Adrenal gland (tissue), 5 donors: Measurements from ENCODE around the gene C8B.

Experiments
- POLR2A ChIP-seq, 2 donors: fragments of 450-650 bp; IDR thresholded peaks; one replicate each; pipeline ENCODE4 v1.6.1; 2017; ENCODE audit warnings: antibody characterized with exemption in 2 of 2, mild to moderate bottlenecking in 2 of 2, moderate library complexity in 1 of 2
- TF ChIP-seq, protein P1 (sequence below), 6 experiments: fragments of 450-650 bp in 4 of 6; fragments of 200-600 bp in 2 of 6; sonication (generic) in 1 of 6; IDR thresholded peaks; 1 replicate in 5 of 6; 2 replicates in 1 of 6; pipeline versions ENCODE4 v1.5.1 to v1.8.0; 2016 to 2021; ENCODE audit warnings: antibody characterized with exemption in 6 of 6, mild to moderate bottlenecking in 2 of 6, moderate library complexity in 1 of 6
- donor health status: DM: no; HTN: no; CAD: no.

DNA sequence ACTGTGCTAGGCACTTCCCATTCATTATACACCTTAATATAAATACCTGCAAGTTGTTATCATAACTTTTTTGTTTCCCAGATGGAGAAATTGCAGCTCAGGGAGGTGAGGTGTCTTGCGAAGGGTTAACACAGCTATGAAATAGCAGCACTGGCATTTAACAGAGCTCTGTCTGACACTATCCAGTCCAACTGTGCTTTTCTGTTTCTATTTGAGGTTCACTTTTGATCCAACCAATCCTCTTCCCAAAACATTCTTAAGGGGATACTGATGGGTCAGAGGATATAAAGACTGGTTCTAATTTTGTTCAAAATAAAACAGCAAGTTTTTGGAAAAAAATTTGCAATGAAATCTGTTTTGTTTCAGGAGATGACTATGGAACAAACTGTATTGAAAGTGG is 46.5 kb upstream of the C8B start:
- TF ChIP-seq, protein P1, sequence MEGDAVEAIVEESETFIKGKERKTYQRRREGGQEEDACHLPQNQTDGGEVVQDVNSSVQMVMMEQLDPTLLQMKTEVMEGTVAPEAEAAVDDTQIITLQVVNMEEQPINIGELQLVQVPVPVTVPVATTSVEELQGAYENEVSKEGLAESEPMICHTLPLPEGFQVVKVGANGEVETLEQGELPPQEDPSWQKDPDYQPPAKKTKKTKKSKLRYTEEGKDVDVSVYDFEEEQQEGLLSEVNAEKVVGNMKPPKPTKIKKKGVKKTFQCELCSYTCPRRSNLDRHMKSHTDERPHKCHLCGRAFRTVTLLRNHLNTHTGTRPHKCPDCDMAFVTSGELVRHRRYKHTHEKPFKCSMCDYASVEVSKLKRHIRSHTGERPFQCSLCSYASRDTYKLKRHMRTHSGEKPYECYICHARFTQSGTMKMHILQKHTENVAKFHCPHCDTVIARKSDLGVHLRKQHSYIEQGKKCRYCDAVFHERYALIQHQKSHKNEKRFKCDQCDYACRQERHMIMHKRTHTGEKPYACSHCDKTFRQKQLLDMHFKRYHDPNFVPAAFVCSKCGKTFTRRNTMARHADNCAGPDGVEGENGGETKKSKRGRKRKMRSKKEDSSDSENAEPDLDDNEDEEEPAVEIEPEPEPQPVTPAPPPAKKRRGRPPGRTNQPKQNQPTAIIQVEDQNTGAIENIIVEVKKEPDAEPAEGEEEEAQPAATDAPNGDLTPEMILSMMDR (IDR thresholded peaks at IDR 0.05), result no peak
- no peak for TF ChIP-seq POLR2A (IDR thresholded peaks at IDR 0.05)
